ENCODE results near the gene HPCAL1.

Gene HPCAL1

DNA sequence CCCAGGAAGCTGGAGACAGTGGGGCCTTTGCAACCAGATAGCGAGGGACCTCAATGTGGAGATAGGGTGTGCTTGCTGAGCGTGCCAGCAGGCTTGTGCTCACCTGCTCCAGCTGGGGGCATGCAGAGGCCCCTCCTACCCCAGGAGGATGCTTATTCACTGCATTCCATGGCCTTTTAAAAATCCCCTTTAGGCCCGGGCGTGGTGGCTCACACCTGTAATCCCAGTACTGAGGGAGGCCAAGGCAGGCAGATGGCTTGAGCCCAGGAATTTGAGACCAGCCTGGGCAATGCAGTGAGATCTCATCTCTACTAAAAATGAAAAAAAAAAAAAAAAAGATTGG lies 90.9 kb downstream of the HPCAL1 start:
- Histone ChIP-seq H3K27ac (no peak overlapping the region), H3K4me3 (no peak overlapping the region)
- TF ChIP-seq, protein P1, sequence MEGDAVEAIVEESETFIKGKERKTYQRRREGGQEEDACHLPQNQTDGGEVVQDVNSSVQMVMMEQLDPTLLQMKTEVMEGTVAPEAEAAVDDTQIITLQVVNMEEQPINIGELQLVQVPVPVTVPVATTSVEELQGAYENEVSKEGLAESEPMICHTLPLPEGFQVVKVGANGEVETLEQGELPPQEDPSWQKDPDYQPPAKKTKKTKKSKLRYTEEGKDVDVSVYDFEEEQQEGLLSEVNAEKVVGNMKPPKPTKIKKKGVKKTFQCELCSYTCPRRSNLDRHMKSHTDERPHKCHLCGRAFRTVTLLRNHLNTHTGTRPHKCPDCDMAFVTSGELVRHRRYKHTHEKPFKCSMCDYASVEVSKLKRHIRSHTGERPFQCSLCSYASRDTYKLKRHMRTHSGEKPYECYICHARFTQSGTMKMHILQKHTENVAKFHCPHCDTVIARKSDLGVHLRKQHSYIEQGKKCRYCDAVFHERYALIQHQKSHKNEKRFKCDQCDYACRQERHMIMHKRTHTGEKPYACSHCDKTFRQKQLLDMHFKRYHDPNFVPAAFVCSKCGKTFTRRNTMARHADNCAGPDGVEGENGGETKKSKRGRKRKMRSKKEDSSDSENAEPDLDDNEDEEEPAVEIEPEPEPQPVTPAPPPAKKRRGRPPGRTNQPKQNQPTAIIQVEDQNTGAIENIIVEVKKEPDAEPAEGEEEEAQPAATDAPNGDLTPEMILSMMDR (IDR thresholded peaks at IDR 0.05), result no peak
- no peak for DNase-seq (ENCODE audit: low spot score)

DNA sequence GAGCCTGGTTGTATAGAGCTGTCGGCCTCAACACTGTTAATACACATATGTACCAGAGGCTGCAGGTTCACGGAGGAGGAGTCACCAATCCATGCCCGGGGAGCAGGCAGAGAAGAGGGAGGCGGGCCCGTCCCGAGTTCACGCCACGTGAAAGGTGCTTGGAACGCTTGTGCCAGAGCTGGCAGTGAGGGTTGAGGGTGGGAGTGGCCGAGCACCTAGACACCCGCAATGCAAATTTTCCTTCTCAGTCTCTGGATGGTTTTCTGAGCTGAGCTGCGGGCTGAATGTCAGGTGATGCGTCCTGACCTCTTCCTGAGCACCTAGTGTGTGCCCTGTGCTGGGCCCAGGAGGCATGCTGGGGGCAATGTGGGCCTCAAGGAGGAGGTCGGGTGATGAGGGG lies 93.2 kb downstream of the HPCAL1 start:
- no peak overlapping the region for H3K27ac ChIP-seq
- TF ChIP-seq, protein P1 (IDR thresholded peaks at IDR 0.05), result no peak
- no peak overlapping the region for H3K4me3 ChIP-seq
- no peak for DNase-seq (ENCODE audit: low spot score)

DNA sequence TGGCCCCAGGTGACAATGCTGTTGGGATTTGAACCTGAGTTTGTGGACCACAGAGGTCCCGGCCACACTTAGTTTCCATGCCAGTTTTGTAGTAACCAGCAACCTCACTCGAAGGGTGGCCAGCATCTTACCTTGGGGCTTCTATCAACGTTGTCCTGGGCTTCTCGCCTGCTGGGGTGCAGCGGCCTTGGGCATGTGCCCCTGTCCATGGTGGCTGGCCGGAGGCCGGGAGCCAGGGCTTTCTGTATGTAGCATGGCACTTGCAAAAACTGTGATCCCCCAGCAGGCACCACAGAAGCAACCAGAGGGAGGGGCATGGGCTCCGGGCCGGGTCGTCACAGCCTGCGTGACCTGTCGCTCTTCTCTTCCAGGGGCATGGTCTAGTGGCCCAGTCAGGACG lies 93.8 kb downstream of the HPCAL1 start:
- H3K27ac ChIP-seq, result no peak overlapping the region
- TF ChIP-seq, protein P1 (IDR thresholded peaks at IDR 0.05), result no peak
- DNase-seq (ENCODE audit: low spot score), result no peak
- H3K4me3 ChIP-seq, result no peak overlapping the region

DNA sequence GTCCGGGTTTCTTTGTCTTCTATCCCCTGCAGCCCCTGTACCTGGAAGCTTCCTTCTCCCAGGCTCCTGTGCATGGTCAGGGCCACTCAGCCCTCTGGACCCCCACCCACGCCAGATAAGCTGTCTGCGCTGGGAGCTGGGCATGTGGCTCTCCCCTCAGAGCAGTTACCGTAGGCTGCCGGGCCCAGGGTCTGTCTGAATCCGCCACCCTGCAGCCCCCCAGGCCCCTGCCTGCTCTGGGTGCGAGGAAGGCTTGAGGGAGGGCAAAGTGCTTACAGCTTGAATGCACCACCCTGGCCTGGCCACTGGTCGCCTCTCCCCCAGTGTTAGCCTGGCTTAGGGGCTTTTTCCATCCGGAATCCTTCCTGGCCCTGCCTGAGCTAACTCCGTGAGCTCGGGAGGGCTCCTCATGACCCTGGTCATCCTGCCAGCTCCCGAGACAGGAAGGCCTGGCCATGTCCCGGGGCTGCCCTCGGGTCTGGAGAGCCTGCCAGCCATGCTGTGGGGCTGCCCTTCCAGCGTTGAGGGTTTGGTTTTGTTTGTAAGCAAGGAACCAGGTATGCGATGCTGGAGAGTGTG lies 94.7 kb downstream of the HPCAL1 start:
- Histone ChIP-seq H3K27ac (peak overlapping the region in 1 of 2 donors; percentile 16), H3K4me3 (no peak overlapping the region)
- TF ChIP-seq, protein P1 (IDR thresholded peaks at IDR 0.05), result no peak
- no peak for DNase-seq (ENCODE audit: low spot score)

DNA sequence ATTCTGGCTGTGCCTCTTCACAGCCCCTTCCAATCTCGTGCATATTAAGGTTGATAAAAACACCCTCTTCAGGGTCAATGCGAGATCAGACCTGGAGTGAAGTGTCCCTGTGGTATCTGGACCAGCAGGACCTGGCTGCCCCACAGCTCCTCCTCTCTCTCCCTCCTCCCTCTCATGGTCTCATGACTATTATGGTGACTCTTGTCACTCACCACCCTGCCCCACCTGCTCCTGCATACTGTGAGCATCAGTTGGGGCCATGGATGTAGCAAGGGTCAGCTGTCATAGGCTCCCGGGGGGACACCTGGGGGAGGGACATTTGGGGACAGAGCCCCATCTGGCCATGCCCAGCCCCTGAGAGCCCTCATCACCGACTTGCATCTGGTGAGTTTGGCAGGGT lies 95.2 kb downstream of the HPCAL1 start:
- Histone ChIP-seq H3K4me3 (no peak overlapping the region), H3K27ac (peak overlapping the region in 1 of 2 donors; percentile 16)
- DNase-seq (ENCODE audit: low spot score), result no peak
- TF ChIP-seq, protein P1 (IDR thresholded peaks at IDR 0.05), result no peak

DNA sequence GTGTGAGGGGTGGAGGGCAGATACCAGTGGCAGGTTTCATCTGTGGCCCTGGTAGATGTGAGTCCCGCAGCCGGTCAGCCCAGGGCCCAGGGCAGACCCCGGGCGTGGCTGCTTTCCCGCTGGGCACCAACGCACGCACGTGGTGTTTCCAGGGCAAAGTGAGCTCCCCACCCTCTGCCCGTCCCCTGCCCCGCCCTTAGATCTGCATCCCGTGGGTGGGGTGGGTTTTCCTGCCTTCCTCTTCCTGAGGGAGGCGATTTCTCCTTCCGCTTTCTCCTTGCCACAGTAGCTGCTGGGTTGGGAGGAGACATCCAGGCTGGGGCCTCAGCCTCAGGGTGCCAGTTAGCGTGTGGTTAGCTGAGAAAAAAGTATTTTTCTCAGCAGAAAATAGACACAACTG lies 95.8 kb downstream of the HPCAL1 start:
- Histone ChIP-seq H3K4me3 (no peak overlapping the region), H3K27ac (peak overlapping the region in 1 of 2 donors; percentile 66)
- TF ChIP-seq, protein P1 (IDR thresholded peaks at IDR 0.05), result no peak
- no peak for DNase-seq (ENCODE audit: low spot score)

DNA sequence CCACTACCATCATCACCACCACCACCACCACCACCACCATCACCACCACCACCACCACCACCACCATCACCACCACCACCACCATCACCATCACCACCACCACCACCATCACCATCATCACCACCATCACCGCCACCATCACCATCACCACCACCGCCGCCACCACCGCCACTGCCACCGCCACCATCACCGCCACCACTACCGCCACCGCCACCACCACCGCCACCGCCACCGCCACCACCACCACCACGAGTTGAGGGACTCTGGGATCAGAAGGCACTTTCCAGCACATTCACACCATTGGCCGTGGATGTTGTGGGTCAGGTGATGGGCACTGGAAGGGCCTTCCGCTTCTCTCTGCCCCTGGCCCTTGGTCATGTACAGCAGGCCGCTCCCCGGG lies 96.7 kb downstream of the HPCAL1 start:
- TF ChIP-seq, protein P1 (IDR thresholded peaks at IDR 0.05), result no peak
- Histone ChIP-seq H3K4me3 (no peak overlapping the region), H3K27ac (peak overlapping the region in 1 of 2 donors; percentile 73)
- no peak for DNase-seq (ENCODE audit: low spot score)
